NCI-H524 treated with DMSO at 0.1 percent for 48 hours (cell line): ENCODE measurements around the gene MYBPC2.

Source experiments
- DNase-seq: peaks from one replicate; lab custom pipeline; 2025; lab: John Stamatoyannopoulos, UW

Gene MYBPC2

GRCh38 chr19:50481351-50482149, 48.9 kb downstream of the MYBPC2 start:
- DNase-seq: no peak

GRCh38 chr19:50482271-50482855, 49.7 kb downstream of the MYBPC2 start:
- DNase-seq: no peak

- DNase-seq: no peak
These were observed 50.2 kb downstream of the MYBPC2 start for GRCh38 chr19:50482916-50483315.

GRCh38 chr19:50485284-50485955, 52.7 kb downstream of the MYBPC2 start:
- no peak for DNase-seq

- no peak for DNase-seq
These were observed 54.3 kb downstream of the MYBPC2 start for GRCh38 chr19:50486823-50487515.

GRCh38 chr19:50488389-50489194, 55.9 kb downstream of the MYBPC2 start:
- no peak for DNase-seq

GRCh38 chr19:50489461-50490011, 56.8 kb downstream of the MYBPC2 start:
- no peak for DNase-seq

GRCh38 chr19:50490411-50490811, 57.7 kb downstream of the MYBPC2 start:
- DNase-seq: no peak

- DNase-seq: no peak
These were observed 58.3 kb downstream of the MYBPC2 start for GRCh38 chr19:50490991-50491472.

- DNase-seq: no peak
These were observed 59.8 kb downstream of the MYBPC2 start for GRCh38 chr19:50492303-50493052.

- no peak for DNase-seq
These were observed 60.5 kb downstream of the MYBPC2 start for GRCh38 chr19:50493171-50493570.

GRCh38 chr19:50494186-50495019, 61.7 kb downstream of the MYBPC2 start:
- DNase-seq: no peak

- no peak for DNase-seq
These were observed 62.4 kb downstream of the MYBPC2 start for GRCh38 chr19:50495020-50495531.

- no peak for DNase-seq
These were observed 63.7 kb downstream of the MYBPC2 start for GRCh38 chr19:50496189-50497021.

- DNase-seq: no peak
These were observed 64.3 kb downstream of the MYBPC2 start for GRCh38 chr19:50497022-50497405.

GRCh38 chr19:50498219-50499056, 65.7 kb downstream of the MYBPC2 start:
- no peak for DNase-seq

GRCh38 chr19:50500060-50500752, 67.5 kb downstream of the MYBPC2 start:
- DNase-seq: no peak
